IPS DF 4.7 (cell line): ENCODE data around the gene XAB2.
"Not testable (repeated sequence)": the region's sequence is repeated elsewhere in the genome, so short reads cannot be mapped to it uniquely, and the experiment has no call there.

ENCODE experiments used
- DNase-seq: peaks from one replicate; pipeline ENCODE4 v3.0.0-alpha.2; 2013; ENCODE audit warnings: low spot score; ENCODE audit errors: extremely low read depth

Gene XAB2

GRCh38 chr19:7650148-7650547 lies 20.8 kb upstream of the XAB2 start:
- DNase-seq: no peak

GRCh38 chr19:7648265-7649014 lies 19.1 kb upstream of the XAB2 start:
- DNase-seq: no peak

GRCh38 chr19:7647156-7647555 lies 17.8 kb upstream of the XAB2 start:
- DNase-seq: no peak

- no peak for DNase-seq
Observed at GRCh38 chr19:7646426-7646700, 17.0 kb upstream of the XAB2 start.

GRCh38 chr19:7645656-7646425 lies 16.5 kb upstream of the XAB2 start:
- no peak for DNase-seq

- no peak for DNase-seq
Observed at GRCh38 chr19:7645163-7645562, 15.8 kb upstream of the XAB2 start.

- no peak for DNase-seq
Observed at GRCh38 chr19:7644550-7644877, 15.2 kb upstream of the XAB2 start.

- DNase-seq: not testable (repeated sequence)
Observed at GRCh38 chr19:7643629-7644549, 14.5 kb upstream of the XAB2 start.

- no peak for DNase-seq
Observed at GRCh38 chr19:7643031-7643415, 13.7 kb upstream of the XAB2 start.

GRCh38 chr19:7642295-7643030 lies 13.1 kb upstream of the XAB2 start:
- no peak for DNase-seq

GRCh38 chr19:7641290-7642276 lies 12.2 kb upstream of the XAB2 start:
- no peak for DNase-seq

GRCh38 chr19:7640803-7641202 lies 11.5 kb upstream of the XAB2 start:
- DNase-seq: no peak

GRCh38 chr19:7639863-7640348 lies 10.6 kb upstream of the XAB2 start:
- no peak for DNase-seq

GRCh38 chr19:7638802-7639465 lies 9.6 kb upstream of the XAB2 start:
- no peak for DNase-seq

- DNase-seq: no peak
Observed at GRCh38 chr19:7637374-7638256, 8.3 kb upstream of the XAB2 start.

GRCh38 chr19:7636691-7637373 lies 7.5 kb upstream of the XAB2 start, which contains the start of gene STXBP2:
STXBP2 (plus strand) TSS chr19:7637110; CDS start chr19:7637150, 40 bp downstream.
- no peak for DNase-seq

GRCh38 chr19:7636317-7636690 lies 7.0 kb upstream of the XAB2 start:
- DNase-seq: no peak

- DNase-seq: no peak
Observed at GRCh38 chr19:7635670-7636069, 6.3 kb upstream of the XAB2 start.
